Activated CD8-positive, alpha-beta memory T cell treated with anti-CD3 and anti-CD28 coated beads for 48 hours (primary cell): ENCODE results near the gene DSCAML1.
"Not testable (repeated sequence)": the region's sequence is repeated elsewhere in the genome, so short reads cannot be mapped to it uniquely, and the experiment has no call there.

Experiments
- DNase-seq, 3 experiments: peaks; one replicate each; pipeline ENCODE4 v3.0.0-alpha.2; 2020; ENCODE audit warnings: low read depth in 2 of 3, low spot score in 2 of 3

Gene DSCAML1

DNA sequence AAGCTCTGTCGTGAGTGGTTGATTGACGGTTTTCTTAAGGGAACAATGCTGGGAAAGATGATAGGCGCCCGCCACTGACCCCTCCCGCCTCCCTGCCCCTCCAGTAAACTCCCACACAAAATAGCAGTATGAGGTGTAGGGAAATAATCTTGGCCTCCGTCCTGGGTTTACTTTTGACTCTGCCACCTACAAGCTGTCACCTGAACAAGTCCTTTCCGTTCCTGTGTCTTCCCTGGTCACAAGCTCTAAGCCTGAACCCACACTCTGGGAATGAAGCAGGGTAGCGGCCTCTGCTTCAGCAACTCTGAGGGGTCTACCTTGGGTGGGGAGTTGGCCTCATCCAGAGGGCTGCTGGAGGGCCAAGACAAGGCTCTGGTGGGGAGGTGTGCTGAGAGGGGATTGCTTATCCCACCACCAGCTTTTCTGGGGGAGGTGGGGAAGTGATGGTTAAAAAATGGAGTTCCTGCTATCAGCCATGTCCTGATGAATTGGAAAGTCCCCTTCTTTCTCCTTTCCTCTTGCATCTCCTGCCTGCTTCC, 381.6 kb downstream of the DSCAML1 start:
- no peak for DNase-seq

- DNase-seq: no peak
Measured at GRCh38 chr11:117414724-117415123, 382.3 kb downstream of the DSCAML1 start.

GRCh38 chr11:117413616-117414015, 383.4 kb downstream of the DSCAML1 start:
- DNase-seq: no peak

DNA sequence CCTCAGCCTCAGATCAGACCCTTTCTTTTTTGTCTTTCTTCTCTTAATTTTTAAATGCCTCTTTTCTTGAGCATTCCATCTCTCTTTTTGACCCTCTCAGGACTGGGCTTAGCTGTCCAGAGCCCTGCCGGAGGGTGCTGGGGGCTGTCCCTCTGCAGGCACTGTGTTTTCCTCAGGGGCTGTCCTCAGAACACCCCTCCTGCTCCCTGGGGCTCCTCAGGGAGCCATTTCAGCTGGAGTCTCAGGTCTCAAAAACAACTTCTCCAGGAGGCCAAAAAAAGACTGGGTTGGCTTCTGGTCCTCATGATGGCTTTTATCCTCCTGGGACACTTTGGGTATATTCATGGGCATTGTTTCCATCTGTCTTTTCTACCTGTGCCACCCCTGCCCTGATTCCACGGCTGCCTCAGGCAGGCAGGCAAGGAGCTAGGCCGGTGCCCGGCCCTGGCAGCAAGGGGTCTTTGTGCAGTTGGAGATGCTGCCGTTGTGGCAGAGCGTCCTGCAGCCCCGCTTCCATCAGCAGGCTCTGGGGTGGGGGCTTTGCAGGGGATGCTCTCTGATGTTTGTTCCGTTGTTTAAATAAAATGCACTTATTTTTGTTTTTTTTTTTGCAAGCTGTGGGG, 384.3 kb downstream of the DSCAML1 start:
- no peak for DNase-seq

DNA sequence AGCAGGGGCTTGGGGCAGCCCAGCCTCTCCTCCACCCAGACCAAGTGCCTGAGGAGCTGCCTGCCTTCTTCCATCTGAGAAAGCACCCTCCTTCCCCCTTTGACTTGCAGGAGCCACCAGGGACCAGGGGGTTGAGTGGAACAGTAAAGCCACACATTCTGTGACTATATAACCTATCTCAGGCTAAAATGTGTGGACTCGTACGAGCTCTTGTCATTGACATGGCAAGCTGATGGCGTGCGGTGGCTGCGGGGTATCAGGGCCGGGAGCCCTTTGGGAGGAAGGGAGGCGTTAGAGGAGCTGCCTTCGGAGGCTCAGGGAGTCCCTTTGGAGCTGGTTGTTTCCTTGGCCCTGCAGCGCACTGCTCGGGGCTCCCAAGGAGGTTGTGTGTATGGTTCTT, 384.8 kb downstream of the DSCAML1 start:
- no peak for DNase-seq

DNA sequence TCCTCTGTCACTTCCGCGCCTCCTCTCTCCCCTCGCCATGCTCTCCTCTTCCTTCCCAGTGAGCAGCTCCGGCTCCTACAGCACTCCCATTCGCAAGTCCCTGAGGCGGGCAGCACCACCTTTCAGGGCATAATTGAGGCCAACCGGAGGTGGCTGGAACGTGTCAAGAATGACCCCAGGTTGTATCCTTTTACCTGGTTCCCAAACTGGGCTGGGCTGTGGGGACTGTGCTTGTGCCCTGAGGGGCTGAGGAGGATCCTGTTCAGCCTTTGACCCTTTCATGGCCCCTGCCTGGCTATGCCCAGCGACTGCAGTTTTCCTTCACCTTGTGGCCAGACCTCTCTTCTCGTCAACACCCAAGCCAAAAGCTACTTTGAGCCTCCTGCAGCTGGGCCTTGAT, 385.3 kb downstream of the DSCAML1 start:
- DNase-seq: no peak

GRCh38 chr11:117410861-117411710, 385.9 kb downstream of the DSCAML1 start:
- DNase-seq: no peak

DNA sequence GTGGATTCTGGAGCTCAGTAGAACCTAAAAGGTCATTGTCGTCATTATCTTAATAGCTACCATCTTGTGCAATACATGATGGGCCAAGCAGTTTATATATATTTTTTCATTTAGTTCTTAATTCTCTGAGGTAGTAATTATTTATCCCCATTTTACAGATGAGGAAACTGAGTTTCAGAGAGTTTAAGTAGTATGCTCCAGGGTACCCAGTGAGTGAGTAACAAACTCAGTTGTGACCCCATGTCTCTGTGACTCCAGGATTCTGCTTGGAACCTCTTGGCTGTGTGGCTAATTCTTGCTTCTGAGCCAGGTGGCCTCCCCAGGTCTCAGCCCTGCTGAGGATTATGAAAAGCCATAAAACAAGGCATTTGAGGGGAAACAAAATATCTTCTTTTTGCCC, 386.8 kb downstream of the DSCAML1 start:
- no peak for DNase-seq

DNA sequence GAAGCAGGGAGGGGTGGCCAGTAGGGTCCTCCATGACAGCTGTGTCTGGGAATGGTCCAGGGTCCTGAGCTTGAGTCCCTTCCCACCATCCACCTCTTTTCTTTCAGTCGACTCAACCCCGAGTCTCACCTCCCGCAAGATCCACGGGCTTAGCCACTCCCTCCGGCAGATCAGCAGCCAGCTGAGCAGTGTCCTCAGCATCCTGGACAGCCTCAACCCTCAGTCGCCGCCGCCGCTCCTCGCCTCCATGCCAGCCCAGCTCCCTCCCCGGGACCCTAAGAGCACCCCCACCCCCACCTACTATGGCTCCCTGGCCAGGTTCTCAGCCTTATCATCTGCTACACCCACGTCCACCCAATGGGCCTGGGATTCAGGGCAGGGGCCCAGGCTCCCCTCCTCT, 387.5 kb downstream of the DSCAML1 start:
- DNase-seq: no peak

GRCh38 chr11:117408356-117408755, 388.7 kb downstream of the DSCAML1 start:
- no peak for DNase-seq

DNA sequence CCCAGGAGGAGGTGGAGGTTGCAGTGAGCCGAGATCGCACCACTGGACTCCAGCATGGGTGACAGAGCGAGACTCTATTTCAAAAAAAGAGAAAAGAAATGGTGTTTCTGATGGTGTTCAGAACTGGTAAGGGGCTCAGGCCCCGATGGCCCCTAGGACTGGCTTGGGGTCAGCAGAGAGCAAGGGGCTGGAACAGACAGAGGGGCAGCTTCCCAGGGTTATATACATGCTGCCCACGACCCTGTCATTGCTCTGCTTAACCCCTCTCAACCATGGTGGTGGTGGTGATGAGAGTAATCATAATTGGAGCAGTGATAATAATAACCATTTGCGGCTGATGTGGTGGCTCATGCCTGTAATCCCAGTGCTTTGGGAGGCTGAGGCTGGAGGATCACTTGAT, 390.0 kb downstream of the DSCAML1 start:
- DNase-seq: no peak

- not testable (repeated sequence) for DNase-seq
Measured at GRCh38 chr11:117405898-117406297, 391.1 kb downstream of the DSCAML1 start.

DNA sequence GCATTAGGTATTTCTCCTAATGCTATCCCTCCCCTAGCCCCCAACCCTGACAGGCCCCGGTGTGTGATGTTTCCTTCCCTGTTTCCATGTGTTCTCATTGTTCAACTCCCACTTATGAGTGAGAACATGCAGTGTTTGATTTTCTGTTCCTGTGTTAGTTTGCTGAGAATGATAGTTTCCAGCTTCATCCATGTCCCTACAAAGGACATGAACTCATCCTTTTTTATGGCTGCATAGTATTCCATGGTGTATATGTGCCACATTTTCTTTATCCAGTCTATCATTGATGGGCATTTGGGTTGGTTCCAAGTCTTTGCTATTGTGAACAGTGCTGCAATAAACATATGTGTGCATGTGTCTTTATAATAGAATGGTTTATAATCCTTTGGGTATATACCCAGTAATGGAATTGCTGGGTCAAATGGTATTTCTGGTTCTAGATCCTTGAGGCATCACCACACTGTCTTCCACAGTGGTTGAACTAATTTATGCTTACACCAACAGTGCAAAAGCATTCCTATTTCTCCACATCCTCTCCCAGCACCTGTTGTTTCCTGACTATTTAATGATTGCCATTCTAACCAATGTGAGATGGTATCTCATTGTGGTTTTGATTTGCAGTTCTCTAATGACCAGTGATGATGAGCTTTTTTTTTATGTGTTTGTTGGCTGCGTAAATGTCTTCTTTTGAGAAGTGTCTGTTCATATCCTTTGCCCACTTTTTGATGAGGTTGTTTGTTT, 397.7 kb downstream of the DSCAML1 start:
- not testable (repeated sequence) for DNase-seq

DNA sequence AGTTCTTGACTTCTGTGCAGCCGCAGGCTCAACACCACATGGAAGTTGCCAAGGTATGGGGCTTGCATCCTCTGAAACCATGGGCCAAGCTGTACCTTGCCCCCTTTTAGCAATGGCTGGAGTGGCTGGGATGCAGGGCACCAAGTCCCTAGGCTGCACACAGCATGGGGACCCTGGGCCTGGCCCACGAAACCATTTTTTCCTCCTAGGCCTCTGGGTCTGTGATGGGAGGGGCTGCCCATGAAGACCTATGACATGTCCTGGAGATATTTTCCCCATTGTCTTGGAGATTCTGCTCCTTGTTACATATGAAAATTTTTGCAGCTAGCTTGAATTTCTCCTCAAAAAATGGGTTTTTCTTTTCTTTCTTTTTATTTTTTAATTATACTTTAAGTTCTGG, 398.4 kb downstream of the DSCAML1 start:
- not testable (repeated sequence) for DNase-seq

- no peak for DNase-seq
Measured at GRCh38 chr11:117396970-117397369, 400.0 kb downstream of the DSCAML1 start.

- DNase-seq: no peak
Measured at GRCh38 chr11:117395476-117395875, 401.5 kb downstream of the DSCAML1 start.

DNA sequence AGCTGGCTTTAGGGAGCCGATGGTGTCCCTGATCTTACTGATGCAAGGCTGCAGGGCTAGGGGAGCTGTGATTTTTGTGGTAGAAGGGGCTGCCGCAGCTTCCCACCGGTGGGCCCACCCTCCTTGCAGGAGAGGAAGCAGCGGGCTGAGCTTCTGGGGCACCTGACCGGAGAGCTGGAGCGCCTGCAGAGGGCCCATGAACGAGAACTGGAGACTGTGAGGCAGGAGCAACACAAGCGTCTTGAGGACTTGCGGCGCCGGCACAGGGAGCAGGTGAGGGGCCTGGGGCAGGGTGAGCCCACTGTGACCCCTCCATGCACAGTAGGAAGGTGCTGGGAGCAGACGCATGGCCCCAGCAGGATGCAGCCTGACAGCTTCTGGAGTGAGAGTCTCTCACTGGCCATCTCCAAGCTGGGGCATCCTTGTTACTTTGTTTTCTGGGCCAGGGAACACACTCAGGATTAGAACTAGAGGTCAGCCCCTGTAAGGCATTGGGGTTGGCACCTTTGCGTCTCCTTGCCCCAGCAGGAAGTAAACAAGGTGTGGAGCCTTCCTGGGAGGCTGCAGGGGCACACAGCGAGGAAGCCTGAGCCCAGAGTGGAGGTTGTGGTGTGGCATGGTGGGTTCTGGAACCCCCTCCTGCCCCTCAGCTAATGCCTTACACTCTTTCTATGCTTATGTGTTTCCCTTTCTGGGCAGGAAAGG, 402.6 kb downstream of the DSCAML1 start:
- no peak for DNase-seq

DNA sequence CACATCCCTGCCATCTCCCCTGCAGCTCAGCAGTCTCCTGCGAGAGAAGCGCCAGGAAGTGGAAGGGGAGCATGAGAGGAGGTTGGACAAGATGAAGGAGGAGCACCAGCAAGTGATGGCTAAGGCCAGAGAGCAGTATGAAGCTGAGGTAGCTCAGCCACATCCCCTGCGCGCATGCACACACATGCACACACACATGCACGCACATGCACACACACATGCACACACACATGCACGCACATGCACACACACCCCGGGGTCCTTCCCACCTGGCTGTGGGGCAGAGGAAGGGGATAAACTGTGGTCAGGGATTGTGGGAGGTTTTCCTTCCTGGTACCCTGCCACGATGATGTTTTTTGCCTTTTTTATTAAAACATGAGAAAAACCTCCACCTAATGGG, 404.0 kb downstream of the DSCAML1 start:
- DNase-seq: no peak

- DNase-seq: no peak
Measured at GRCh38 chr11:117392001-117392690, 404.9 kb downstream of the DSCAML1 start.

GRCh38 chr11:117391181-117391580, 405.8 kb downstream of the DSCAML1 start:
- no peak for DNase-seq

DNA sequence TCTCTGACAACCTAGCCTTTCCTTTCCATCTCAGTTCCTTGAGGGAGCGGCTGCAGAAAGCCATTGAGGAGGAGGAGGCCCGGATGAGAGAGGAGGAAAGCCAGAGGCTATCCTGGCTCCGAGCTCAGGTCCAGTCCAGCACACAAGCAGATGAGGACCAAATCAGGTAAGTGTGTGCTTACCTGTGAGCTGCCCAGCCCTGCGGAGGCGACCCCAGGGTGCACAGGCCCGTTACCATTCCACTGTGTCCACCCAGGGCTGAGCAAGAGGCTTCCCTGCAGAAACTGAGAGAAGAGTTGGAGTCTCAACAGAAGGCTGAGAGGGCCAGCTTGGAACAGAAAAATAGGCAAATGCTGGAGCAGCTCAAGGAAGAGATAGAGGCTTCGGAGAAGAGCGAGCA, 406.3 kb downstream of the DSCAML1 start:
- no peak for DNase-seq
